Left kidney (tissue), 2 donors: ENCODE measurements around the gene SIK3. TPM values are rescaled to one million over a fixed set of nuclear protein-coding genes. Genes with fewer than 3 reads are reported as not detected.
"Not testable (repeated sequence)": the region's sequence is repeated elsewhere in the genome, so short reads cannot be mapped to it uniquely, and the experiment has no call there.

Experiments used
- DNase-seq: peaks from one replicate; pipeline ENCODE4 v3.0.0-alpha.2; 2013
- polyA plus RNA-seq: library from polyadenylated mRNA; unstranded; fragments of 120-200 nt; gene quantifications from one replicate; pipeline ENCODE4 v1.2.1, GENCODE V29; 2013; ENCODE audit not compliant: insufficient read length

SIK3 gene
- polyA plus RNA-seq, 1 donor = 47.6 TPM

DNA sequence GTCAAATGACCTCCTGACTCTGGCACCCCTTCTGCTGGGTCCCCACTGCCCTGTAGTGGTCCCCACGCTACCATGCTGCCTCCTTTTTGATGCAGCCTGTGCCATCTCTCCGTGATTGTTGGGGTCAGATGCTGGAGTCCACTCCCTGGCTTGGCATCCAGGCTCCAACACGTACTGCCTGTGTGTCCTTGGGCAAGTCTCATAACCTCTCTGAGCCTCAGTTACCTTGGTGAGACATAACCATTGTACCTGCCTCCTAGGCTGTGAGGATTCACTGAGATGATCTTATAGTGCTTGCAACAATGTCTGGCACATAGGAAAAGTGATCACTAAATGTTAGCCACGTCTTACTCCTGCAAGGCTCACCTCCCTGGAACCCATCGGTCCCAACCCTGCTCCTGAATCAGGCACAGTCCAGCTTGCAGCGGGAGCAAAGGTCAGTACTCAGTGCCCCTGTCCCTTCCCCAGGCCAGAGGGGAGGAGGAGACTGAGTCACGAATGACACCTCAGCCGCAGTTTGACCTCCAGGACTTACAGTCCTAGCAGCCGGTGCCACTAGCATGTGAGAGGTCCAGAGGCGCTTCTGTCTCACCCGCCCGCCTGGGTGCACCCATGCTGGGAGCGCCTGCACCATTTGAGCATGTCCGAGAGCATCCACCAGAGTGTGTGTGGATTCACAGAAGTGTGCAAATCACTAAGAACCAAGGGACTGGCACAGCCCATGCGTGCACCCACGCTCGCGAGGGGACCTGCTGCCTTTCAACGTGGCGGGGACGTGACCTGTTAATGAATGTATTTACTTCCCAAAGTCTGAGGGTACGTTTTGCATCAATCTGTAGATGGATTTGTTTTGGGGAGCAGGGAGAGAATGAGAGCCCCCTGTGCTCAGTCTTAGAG is 272.1 kb downstream of the SIK3 start:
- DNase-seq = no peak

- DNase-seq = no peak
These were observed 272.8 kb downstream of the SIK3 start for GRCh38 chr11:116825434-116825833.

- DNase-seq = no peak
These were observed 275.0 kb downstream of the SIK3 start, which contains the start of gene APOA4 for GRCh38 chr11:116823031-116823843. TSS of gene APOA4 (minus strand) at chr11:116823304. CDS start at chr11:116823191, 113 bp downstream.

- no peak for DNase-seq
These were observed 275.7 kb downstream of the SIK3 start for GRCh38 chr11:116822575-116822974.

- no peak for DNase-seq
These were observed 276.9 kb downstream of the SIK3 start for GRCh38 chr11:116821050-116821918.

- DNase-seq = no peak
These were observed 279.2 kb downstream of the SIK3 start for GRCh38 chr11:116819049-116819448.

- no peak for DNase-seq
These were observed 283.7 kb downstream of the SIK3 start for GRCh38 chr11:116814502-116814901.

DNA sequence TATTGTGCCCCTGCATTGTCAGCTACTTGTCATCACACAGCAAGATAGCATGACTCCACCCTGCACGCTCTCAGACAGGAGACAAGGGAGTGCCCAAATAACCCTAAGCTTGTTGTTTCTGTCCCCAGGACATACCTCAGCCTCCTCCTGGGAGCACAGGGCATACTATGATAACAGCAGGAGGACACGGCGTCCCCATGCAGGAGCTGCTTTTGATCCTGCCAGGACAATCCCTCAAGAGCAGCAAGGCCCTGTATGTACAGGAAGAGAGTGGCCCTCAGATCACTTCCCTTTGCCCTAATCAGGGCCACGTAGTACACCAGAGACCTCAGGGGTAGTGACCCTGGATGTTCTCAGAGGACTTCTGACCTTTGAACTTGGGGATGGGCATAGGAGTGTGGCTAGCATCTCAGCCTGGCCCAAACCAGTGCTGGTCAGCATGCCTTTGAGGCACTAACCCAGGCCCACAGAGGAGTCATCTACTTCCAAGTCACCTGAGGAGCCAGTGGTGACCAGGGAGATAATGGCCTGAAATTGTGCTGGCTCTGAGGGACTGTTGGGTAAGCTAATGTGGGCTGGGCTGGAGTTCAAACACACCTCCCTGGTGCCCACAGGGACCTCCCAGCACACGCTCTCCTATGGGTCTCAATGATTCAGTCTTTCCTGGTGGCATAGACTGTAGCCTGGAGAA is 284.3 kb downstream of the SIK3 start:
- no peak for DNase-seq

DNA sequence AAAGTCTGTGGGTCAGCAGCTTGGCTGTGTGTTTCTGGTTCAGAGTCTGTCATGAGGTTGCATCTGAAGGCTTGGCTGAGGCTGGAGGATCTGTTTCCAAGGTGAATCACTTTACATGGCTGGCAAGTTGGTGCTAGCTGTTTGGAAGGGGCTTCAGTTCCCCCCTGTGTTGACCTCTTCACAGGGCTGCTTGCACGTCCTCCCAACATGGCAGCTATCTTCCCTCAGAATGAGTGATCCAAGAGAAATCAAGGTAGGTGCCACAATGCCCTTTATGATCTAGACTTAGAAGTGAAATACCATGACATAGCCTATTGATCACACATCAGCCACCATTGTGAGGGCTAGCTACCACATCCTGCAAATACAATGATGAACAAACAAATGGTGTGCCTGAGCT is 285.1 kb downstream of the SIK3 start:
- no peak for DNase-seq

GRCh38 chr11:116812109-116812508 is 286.1 kb downstream of the SIK3 start:
- DNase-seq = no peak

DNA sequence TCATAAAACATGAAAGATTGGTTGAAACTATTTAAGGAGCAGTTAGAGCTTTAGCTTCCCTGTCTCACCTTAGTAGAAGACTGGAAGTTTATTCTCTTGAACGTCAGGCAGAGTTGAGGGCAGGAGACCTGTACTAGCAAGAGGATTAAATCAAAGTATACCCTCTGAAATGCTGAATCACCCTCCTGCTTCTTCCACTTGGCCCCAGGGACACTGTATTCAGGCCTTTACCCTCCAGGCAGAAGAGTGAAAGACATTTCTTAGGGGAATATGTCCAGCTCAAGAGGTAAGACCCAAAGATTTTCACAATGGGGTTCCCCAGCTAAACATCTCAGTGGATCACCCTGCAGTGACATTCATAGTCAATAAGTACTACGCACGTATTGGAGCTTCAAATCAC is 287.0 kb downstream of the SIK3 start:
- no peak for DNase-seq

- no peak for DNase-seq
These were observed 289.7 kb downstream of the SIK3 start for GRCh38 chr11:116808262-116809175.

DNA sequence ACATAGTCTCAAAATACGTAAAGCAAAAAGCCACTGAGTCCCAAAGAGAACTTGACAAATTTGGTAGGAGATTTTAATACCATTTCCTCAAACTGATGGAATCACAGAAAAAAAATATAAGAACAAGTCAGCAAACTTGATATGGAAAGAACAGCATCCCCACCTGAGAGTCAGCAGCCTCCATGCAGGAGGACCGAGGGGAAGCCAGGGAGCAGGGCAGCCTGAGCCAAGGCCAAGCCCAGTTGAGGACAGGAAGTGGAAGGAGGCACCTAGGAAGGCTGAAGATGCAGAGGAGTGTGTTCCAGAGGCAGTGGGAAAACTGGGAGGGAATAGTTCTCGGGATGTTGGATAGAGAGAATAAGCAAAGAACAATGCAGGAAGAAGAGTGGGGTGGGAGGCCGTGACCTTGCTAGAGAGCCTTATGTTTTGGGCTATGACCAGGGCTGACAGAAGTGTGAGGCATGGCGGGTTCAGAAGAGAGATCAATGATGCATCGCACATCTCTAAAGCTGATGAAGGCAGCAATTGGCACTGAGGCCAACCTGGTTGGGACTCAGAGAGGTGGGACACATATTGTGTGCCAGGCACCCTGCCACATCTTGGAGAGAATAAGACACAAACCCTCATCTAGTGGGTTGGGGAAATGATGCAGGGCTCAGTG is 290.5 kb downstream of the SIK3 start:
- no peak for DNase-seq

GRCh38 chr11:116804001-116804400 is 294.2 kb downstream of the SIK3 start:
- no peak for DNase-seq

DNA sequence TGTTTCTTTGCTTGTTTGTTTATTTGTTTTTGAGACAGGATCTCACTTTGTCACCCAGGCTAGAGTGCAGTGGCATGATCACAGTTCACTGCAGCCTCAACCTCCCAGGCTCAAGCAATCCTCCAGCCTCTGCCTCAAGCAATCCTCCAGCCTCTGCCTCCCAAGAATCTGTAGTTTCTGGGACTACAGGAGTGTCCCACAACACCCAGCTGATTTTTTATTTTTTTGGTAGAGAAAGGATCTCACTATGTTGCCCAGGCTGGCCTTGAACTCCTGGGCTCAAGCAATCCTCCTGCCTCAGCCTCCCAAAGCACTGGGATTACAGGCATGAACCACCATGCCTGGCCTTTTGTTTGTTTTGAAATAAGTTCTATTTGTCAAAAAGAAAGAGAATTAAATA is 296.6 kb downstream of the SIK3 start:
- DNase-seq = not testable (repeated sequence)

- no peak for DNase-seq
These were observed 297.6 kb downstream of the SIK3 start for GRCh38 chr11:116800610-116801009.

- DNase-seq = no peak
These were observed 299.9 kb downstream of the SIK3 start for GRCh38 chr11:116798368-116798767.

DNA sequence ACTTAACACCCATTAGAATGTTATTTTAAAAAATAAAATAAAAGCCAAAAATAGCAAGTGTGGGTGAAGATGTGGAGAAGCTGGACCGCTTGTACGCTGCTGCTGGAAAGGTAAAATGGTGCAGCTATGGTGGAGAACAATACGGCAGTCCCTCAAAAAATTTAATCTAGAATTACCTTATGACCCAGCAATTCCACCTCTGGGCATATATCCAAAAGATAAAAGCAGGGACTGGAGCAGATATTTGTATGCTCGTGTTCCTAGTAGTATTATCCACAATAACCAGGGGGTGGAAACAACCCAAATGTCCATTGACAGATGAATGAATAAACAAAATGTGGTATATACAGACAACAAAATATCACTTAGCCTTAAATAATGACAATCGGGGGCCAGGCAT is 300.4 kb downstream of the SIK3 start:
- no peak for DNase-seq

DNA sequence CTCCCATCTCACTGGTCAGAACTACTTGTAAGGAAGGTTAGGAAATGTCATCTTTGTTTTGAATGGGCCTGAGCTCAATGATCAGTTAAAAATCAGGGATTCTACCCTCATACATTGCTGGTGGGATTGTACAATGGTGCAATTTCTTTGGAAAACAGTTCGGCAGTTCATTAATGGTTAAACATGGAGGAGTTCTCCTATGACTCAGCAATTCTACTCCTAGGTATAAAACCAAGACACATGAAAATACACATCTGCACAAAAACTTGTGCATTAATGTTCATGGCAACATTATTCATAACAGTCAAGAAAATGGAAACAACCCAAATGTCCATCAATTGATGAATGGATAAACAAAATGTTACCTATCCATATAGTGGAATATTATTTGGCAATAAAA is 301.7 kb downstream of the SIK3 start:
- DNase-seq = no peak

DNA sequence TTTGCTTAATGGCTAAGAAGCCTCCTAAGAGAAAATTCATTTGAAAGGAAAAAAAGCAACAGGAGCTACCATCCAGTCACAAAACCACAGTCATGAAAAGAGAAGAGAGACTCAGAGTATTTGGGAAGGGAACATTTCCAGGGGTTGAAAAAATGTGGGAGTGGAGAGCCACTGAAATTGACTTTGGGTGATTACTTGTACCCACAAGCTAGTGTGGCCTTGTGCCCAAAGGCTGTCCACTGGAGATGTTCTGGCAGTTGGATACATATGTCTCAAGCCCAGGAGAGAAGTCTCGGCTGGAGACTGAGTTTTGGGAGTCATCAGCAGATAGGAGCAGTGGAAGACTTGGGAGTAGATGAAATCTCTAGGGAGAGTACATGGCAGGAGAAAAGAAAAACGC is 303.4 kb downstream of the SIK3 start:
- DNase-seq = no peak
